HUES48 (cell line): Measurements from ENCODE around the gene SLC37A2.
"Not testable (repeated sequence)": the region's sequence is repeated elsewhere in the genome, so short reads cannot be mapped to it uniquely, and the experiment has no call there.

Source experiments
- H3K27ac ChIP-seq: one replicate; pipeline ENCODE4 v1.7.0; 2013; ENCODE audit warnings: low read depth, low read length, inconsistent platforms
- H3K27me3 ChIP-seq: 2 replicates; pipeline ENCODE4 v1.6.1; 2013; ENCODE audit warnings: mild to moderate bottlenecking, low read length; ENCODE audit not compliant: control insufficient read depth, insufficient read depth
- H3K36me3 ChIP-seq: 2 replicates; pipeline ENCODE4 v1.6.1; 2013; ENCODE audit warnings: low read length; ENCODE audit not compliant: control insufficient read depth, insufficient read depth
- H3K4me1 ChIP-seq: 2 replicates; pipeline ENCODE4 v1.6.1; 2013; ENCODE audit warnings: mild to moderate bottlenecking, low read length; ENCODE audit not compliant: control insufficient read depth, insufficient read depth
- H3K4me3 ChIP-seq: 2 replicates; pipeline ENCODE4 v1.5.1; 2013; ENCODE audit warnings: mild to moderate bottlenecking, low read depth, low read length
- H3K9ac ChIP-seq: 2 replicates; pipeline ENCODE4 v1.6.1; 2013; ENCODE audit warnings: mild to moderate bottlenecking, low read depth, low read length, moderate library complexity
- H3K9me3 ChIP-seq: 2 replicates; pipeline ENCODE4 v1.6.1; 2013; ENCODE audit warnings: low read length; ENCODE audit not compliant: control insufficient read depth, insufficient read depth

The SLC37A2 gene

DNA sequence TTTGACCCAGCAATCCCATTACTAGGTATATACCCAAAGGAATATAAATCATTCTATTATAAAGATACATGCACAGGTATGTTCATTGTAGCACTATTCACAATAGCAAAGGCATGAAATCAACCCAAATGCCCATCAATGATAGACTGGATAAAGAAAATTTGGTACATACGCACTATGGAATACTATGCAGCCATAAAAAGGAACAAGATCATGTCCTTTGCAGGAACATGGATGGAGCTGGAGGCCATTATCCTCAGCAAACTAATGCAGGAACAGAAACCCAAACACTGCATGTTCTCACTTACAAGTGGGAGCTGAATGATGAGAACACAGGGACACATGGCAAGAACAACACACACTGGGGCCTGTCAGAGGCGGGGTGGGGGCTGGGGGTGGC is 7.0 kb upstream of the SLC37A2 start:
- H3K36me3 ChIP-seq, H3K4me1 ChIP-seq, H3K9ac ChIP-seq, H3K9me3 ChIP-seq, H3K27ac ChIP-seq, H3K4me3 ChIP-seq: not testable (repeated sequence)
- H3K27me3 ChIP-seq = peaks cover 10% of the 10 kb centered on the region

DNA sequence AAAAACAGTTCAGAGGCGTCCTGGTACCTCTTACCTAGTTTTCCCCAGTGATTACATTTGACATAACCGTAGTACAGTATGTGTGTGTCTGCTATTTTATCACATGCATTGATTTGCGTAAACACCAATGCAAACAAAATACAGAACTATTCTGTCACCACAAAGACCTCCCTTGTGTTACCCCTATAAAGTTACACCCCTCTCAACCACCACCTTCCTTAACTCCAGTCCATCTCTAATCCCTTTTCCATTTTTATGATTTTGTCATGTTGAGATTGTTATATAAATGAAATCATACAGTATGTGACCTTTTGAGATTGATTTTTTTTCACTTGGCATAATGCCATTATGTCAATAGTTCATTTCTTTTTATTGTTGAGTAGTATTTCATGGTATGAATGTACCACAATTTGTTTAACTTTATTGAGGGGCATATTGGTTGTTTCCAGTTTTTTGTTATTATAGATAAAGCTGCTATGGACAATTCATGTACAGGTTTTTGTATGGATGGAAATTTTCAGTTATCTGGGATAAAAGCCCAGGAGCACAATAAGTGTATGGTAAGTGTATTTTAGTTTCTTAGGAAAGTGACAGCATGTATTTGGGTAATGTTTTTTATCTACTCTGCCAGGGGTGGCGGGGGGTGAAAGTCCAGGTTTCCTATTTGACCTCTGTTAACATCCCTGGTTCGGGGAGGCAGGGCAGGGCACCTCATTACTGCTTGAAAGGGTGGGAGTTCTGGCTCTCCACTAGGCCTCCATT is 6.0 kb upstream of the SLC37A2 start:
- no peaks in the 10 kb centered on the region for H3K9me3 ChIP-seq

GRCh38 chr11:125057693-125058016 is 5.5 kb upstream of the SLC37A2 start:
- H3K4me1 ChIP-seq = 0 out of 2 replicates have a peak, but pooled peaks cover 2% of the 10 kb centered on the region
- no peak overlapping the region for H3K4me3 ChIP-seq
- no peaks in the 10 kb centered on the region for H3K36me3 ChIP-seq
- no peak overlapping the region for H3K27ac ChIP-seq
- H3K27me3 ChIP-seq = peaks cover 26% of the 10 kb centered on the region
- H3K9me3 ChIP-seq = no peaks in the 10 kb centered on the region
- no peak overlapping the region for H3K9ac ChIP-seq

More for the DNA sequence above, 6.0 kb upstream of the SLC37A2 start:
- H3K27ac ChIP-seq = no peak overlapping the region
- H3K4me1 ChIP-seq = no peaks in the 10 kb centered on the region
- no peaks in the 10 kb centered on the region for H3K36me3 ChIP-seq
- H3K4me3 ChIP-seq = no peak overlapping the region
- H3K9ac ChIP-seq = no peak overlapping the region
- peaks cover 20% of the 10 kb centered on the region for H3K27me3 ChIP-seq

GRCh38 chr11:125061281-125061680 is 1.8 kb upstream of the SLC37A2 start:
- H3K4me3 ChIP-seq = no peak overlapping the region
- H3K36me3 ChIP-seq = no peaks in the 10 kb centered on the region
- H3K4me1 ChIP-seq = 0 out of 2 replicates have a peak, but pooled peaks cover 2% of the 10 kb centered on the region
- peaks cover 58% of the 10 kb centered on the region for H3K27me3 ChIP-seq
- no peak overlapping the region for H3K9ac ChIP-seq
- H3K9me3 ChIP-seq = no peaks in the 10 kb centered on the region
- no peak overlapping the region for H3K27ac ChIP-seq

DNA sequence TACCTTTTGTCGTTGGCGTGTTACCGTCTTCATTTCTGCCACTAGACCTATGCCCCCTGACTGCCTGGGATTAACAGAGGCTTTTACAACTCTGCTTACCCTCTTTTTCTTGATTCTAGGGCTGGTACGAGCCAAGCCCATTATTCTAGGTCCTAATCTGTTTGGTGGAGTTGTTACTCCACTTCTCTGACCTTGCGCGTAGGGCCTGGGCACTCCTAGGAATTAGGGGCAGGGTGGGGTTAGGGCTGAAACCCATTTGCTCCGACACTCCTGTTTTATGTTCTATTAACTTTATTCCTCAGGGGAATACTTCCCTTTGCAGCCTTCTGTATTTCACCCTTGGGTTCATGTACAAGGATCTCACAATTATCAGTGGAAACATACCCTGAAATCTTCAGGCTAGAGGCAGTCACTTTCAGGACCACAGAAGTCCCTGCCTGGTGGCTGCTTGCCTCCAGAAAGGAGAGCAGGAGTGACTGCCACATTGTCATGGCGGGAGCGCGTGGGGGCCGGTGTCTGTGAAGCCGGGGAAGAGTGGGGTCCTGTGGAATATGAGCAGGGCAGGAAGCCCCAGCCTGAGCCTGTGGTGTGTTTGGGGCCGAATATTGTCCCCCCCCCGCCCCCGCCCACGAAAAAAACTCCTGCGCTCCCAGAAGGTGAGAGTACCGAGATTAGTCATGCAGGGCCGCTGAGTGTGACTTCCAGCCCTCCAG is 731 bp upstream of the SLC37A2 start:
- H3K9ac ChIP-seq = no peak overlapping the region

GRCh38 chr11:125063429-125064043 is 431 bp downstream of the SLC37A2 start:
- H3K36me3 ChIP-seq = no peaks in the 10 kb centered on the region
- no peak overlapping the region for H3K27ac ChIP-seq
- 0 out of 2 replicates have a peak, but pooled peaks cover 2% of the 10 kb centered on the region for H3K4me1 ChIP-seq
- H3K9ac ChIP-seq = no peak overlapping the region
- H3K27me3 ChIP-seq = peaks cover 58% of the 10 kb centered on the region
- no peaks in the 10 kb centered on the region for H3K9me3 ChIP-seq
- H3K4me3 ChIP-seq = peak overlapping the region; percentile 84

More for the DNA sequence above, 731 bp upstream of the SLC37A2 start:
- Histone ChIP-seq H3K36me3 (no peaks in the 10 kb centered on the region), H3K9me3 (no peaks in the 10 kb centered on the region), H3K27me3 (peaks cover 58% of the 10 kb centered on the region), H3K27ac (no peak overlapping the region), H3K4me3 (peak overlapping the region; percentile 84), H3K4me1 (0 out of 2 replicates have a peak, but pooled peaks cover 2% of the 10 kb centered on the region)

GRCh38 chr11:125064070-125064469 is 965 bp downstream of the SLC37A2 start:
- Histone ChIP-seq H3K27ac (no peak overlapping the region), H3K4me1 (0 out of 2 replicates have a peak, but pooled peaks cover 2% of the 10 kb centered on the region), H3K9ac (no peak overlapping the region), H3K9me3 (no peaks in the 10 kb centered on the region), H3K4me3 (peak overlapping the region; percentile 84), H3K36me3 (no peaks in the 10 kb centered on the region), H3K27me3 (peaks cover 58% of the 10 kb centered on the region)

GRCh38 chr11:125068368-125068767 is 5.3 kb downstream of the SLC37A2 start:
- no peak overlapping the region for H3K4me3 ChIP-seq
- H3K4me1 ChIP-seq = no peaks in the 10 kb centered on the region
- H3K36me3 ChIP-seq = no peaks in the 10 kb centered on the region
- H3K27ac ChIP-seq = no peak overlapping the region
- peaks cover 26% of the 10 kb centered on the region for H3K27me3 ChIP-seq
- H3K9ac ChIP-seq = no peak overlapping the region
- H3K9me3 ChIP-seq = no peaks in the 10 kb centered on the region

- Histone ChIP-seq H3K9me3 (no peaks in the 10 kb centered on the region), H3K27me3 (peaks cover 19% of the 10 kb centered on the region), H3K4me3 (no peak overlapping the region), H3K4me1 (no peaks in the 10 kb centered on the region), H3K9ac (no peak overlapping the region), H3K36me3 (no peaks in the 10 kb centered on the region), H3K27ac (no peak overlapping the region)
These were observed 5.9 kb downstream of the SLC37A2 start for GRCh38 chr11:125069008-125069407.

- no peak overlapping the region for H3K27ac ChIP-seq
These were observed 6.7 kb downstream of the SLC37A2 start for GRCh38 chr11:125069796-125070195.

More at GRCh38 chr11:125069796-125070195, 6.7 kb downstream of the SLC37A2 start:
- H3K4me1 ChIP-seq = no peaks in the 10 kb centered on the region
- H3K36me3 ChIP-seq = no peaks in the 10 kb centered on the region
- no peaks in the 10 kb centered on the region for H3K9me3 ChIP-seq
- H3K4me3 ChIP-seq = no peak overlapping the region
- peaks cover 11% of the 10 kb centered on the region for H3K27me3 ChIP-seq
- no peak overlapping the region for H3K9ac ChIP-seq
